Suprapubic skin (tissue), 4 donors: Measurements from ENCODE around the gene NSUN3. TPM values are rescaled to one million over a fixed set of nuclear protein-coding genes. Genes with fewer than 3 reads are reported as not detected.

ENCODE experiments used
- DNase-seq, 2 donors: peaks; one replicate each; pipeline ENCODE4 v3.0.0-alpha.2; 2019; ENCODE audit warnings: low spot score in 2 of 2
- H3K27ac ChIP-seq: fragments of 200-600 bp; sonication (generic); one replicate; pipeline ENCODE4 v1.5.1; 2019
- H3K27me3 ChIP-seq: fragments of 200-600 bp; sonication (generic); one replicate; pipeline ENCODE4 v1.5.1; 2019
- H3K36me3 ChIP-seq: fragments of 200-600 bp; sonication (generic); one replicate; pipeline ENCODE4 v1.5.1; 2019
- H3K4me1 ChIP-seq: fragments of 200-600 bp; sonication (generic); one replicate; pipeline ENCODE4 v1.5.1; 2019
- H3K4me3 ChIP-seq: fragments of 200-600 bp; sonication (generic); one replicate; pipeline ENCODE4 v1.5.1; 2019; ENCODE audit warnings: mild to moderate bottlenecking
- H3K9me3 ChIP-seq: fragments of 200-600 bp; sonication (generic); one replicate; pipeline ENCODE4 v1.5.1; 2019
- CTCF ChIP-seq, 2 donors: fragments of 200-600 bp in 1 of 2; fragments of 450-650 bp in 1 of 2; sonication (generic) in 1 of 2; IDR thresholded peaks; one replicate each; pipeline ENCODE4 v1.5.1; 2016 to 2019; ENCODE audit warnings: antibody characterized with exemption in 2 of 2, mild to moderate bottlenecking in 1 of 2, moderate library complexity in 1 of 2
- EP300 ChIP-seq: sonication (generic); formaldehyde crosslinking; IDR thresholded peaks from one replicate; pipeline ENCODE4 v1.6.1; 2017; ENCODE audit warnings: antibody characterized with exemption
- POLR2A ChIP-seq, 2 donors: fragments of 450-650 bp; IDR thresholded peaks; one replicate each; pipeline ENCODE4 v1.6.1; 2017; ENCODE audit warnings: antibody characterized with exemption in 2 of 2, mild to moderate bottlenecking in 2 of 2, moderate library complexity in 2 of 2
- POLR2AphosphoS5 ChIP-seq, 3 donors: sonication (generic); formaldehyde crosslinking; IDR thresholded peaks; one replicate each; pipeline ENCODE4 v1.6.1; 2017; ENCODE audit warnings: antibody characterized with exemption in 3 of 3
- WGBS: methylation state at CpG from one replicate; pipeline ENCODE4 v1.1.5; 2018; 5-methylcytosine and 5-hydroxymethylcytosine counted together
- total RNA-seq, 4 donors: library from RNA; depleted of rRNA; stranded (reverse); fragments of >200 nt; gene quantifications; one replicate each; pipeline ENCODE4 v1.1.0, GENCODE V29; 2016

NSUN3 gene
- total RNA-seq, result 10 to 100 TPM in 1 of 4 donors, 1 to 10 TPM in 3; 6.8 to 18.6 (median 8.9) TPM

GRCh38 chr3:94062513-94063404 lies at the start of gene NSUN3, which contains the start of gene DHFR2:
Gene NSUN3 (plus strand): TSS chr3:94063061. CDS start chr3:94063127, 66 bp downstream.
Gene DHFR2 (minus strand): TSS chr3:94062916. CDS start chr3:94061511, 1,405 bp downstream.
- Histone ChIP-seq H3K27ac (peak within 1 kb of the TSS; percentile 97), H3K4me3 (peak within 1 kb of the TSS; percentile 84), H3K4me1 (peaks cover 28% of the 10 kb centered on the region), H3K36me3 (peaks cover 12% of the 10 kb centered on the region), H3K27me3 (no peaks in the 10 kb centered on the region), H3K9me3 (no peaks in the 10 kb centered on the region)
- no peak for TF ChIP-seq POLR2A (IDR thresholded peaks at IDR 0.05)
- TF ChIP-seq POLR2AphosphoS5 (IDR thresholded peaks at IDR 0.05), result peak in 2 of 3 donors; percentile 61 to 75
- WGBS, result under 1% methylated on average over 47 of the region's 52 CpGs
- peak; percentile 94 for DNase-seq

GRCh38 chr3:94015025-94015424 lies 47.8 kb upstream of the NSUN3 start:
- 90% methylated on average over 1 of the region's 1 CpG for WGBS
- H3K4me1 ChIP-seq, result no peaks in the 10 kb centered on the region
- peaks cover 2% of the 10 kb centered on the region for H3K36me3 ChIP-seq
- no peak for DNase-seq
- TF ChIP-seq EP300 (no peak), POLR2AphosphoS5 (IDR thresholded peaks at IDR 0.05) (no peak), CTCF (IDR thresholded peaks at IDR 0.05) (no peak), POLR2A (IDR thresholded peaks at IDR 0.05) (no peak)
- no peaks in the 10 kb centered on the region for H3K9me3 ChIP-seq
- no peaks in the 10 kb centered on the region for H3K27me3 ChIP-seq
- H3K27ac ChIP-seq, result no peak overlapping the region
- H3K4me3 ChIP-seq, result no peak overlapping the region

- 86% methylated on average over 2 of the region's 2 CpGs for WGBS
- Histone ChIP-seq H3K9me3 (no peaks in the 10 kb centered on the region), H3K27ac (no peak overlapping the region), H3K27me3 (no peaks in the 10 kb centered on the region), H3K4me1 (no peaks in the 10 kb centered on the region), H3K36me3 (peaks cover 2% of the 10 kb centered on the region), H3K4me3 (no peak overlapping the region)
- no peak for DNase-seq
- no peak for TF ChIP-seq POLR2A (IDR thresholded peaks at IDR 0.05)
- TF ChIP-seq EP300, result no peak
- no peak for TF ChIP-seq CTCF (IDR thresholded peaks at IDR 0.05)
- no peak for TF ChIP-seq POLR2AphosphoS5 (IDR thresholded peaks at IDR 0.05)
These were observed 43.2 kb upstream of the NSUN3 start for GRCh38 chr3:94019659-94020058.

- Histone ChIP-seq H3K27me3 (no peaks in the 10 kb centered on the region), H3K36me3 (no peaks in the 10 kb centered on the region), H3K4me3 (no peak overlapping the region), H3K9me3 (no peaks in the 10 kb centered on the region), H3K27ac (no peak overlapping the region), H3K4me1 (no peaks in the 10 kb centered on the region)
- 87% methylated on average over 3 of the region's 3 CpGs for WGBS
- no peak for DNase-seq
- TF ChIP-seq POLR2A (IDR thresholded peaks at IDR 0.05) (no peak), CTCF (IDR thresholded peaks at IDR 0.05) (no peak), EP300 (no peak), POLR2AphosphoS5 (IDR thresholded peaks at IDR 0.05) (no peak)
These were observed 42.6 kb upstream of the NSUN3 start for GRCh38 chr3:94020293-94020692.

- Histone ChIP-seq H3K4me1 (peaks cover 4% of the 10 kb centered on the region), H3K9me3 (no peaks in the 10 kb centered on the region), H3K36me3 (no peaks in the 10 kb centered on the region), H3K27ac (no peak overlapping the region), H3K27me3 (no peaks in the 10 kb centered on the region), H3K4me3 (no peak overlapping the region)
- WGBS, result 78% methylated on average over 3 of the region's 3 CpGs
- TF ChIP-seq POLR2AphosphoS5 (IDR thresholded peaks at IDR 0.05), result no peak
- TF ChIP-seq CTCF (IDR thresholded peaks at IDR 0.05), result no peak
- no peak for TF ChIP-seq POLR2A (IDR thresholded peaks at IDR 0.05)
- TF ChIP-seq EP300, result no peak
- no peak for DNase-seq
These were observed 38.5 kb upstream of the NSUN3 start for GRCh38 chr3:94024385-94024784.
